Measurements from ENCODE around the gene CDH4. TPM values are rescaled to one million over a fixed set of nuclear protein-coding genes. Genes with fewer than 3 reads are reported as not detected.

CDH4 gene
- total and polyA plus RNA-seq, 10 donors, result 0.30 to 20.1 (median 7.7) TPM

GRCh38 chr20:61812845-61813485 lies 560.9 kb downstream of the CDH4 start:
- WGBS, 5 donors, result 78 to 86% (median 82%) methylated on average over 14 of the region's 14 CpGs
- no peak for TF ChIP-seq POLR2AphosphoS5 (IDR thresholded peaks at IDR 0.05)
- TF ChIP-seq, protein P1, sequence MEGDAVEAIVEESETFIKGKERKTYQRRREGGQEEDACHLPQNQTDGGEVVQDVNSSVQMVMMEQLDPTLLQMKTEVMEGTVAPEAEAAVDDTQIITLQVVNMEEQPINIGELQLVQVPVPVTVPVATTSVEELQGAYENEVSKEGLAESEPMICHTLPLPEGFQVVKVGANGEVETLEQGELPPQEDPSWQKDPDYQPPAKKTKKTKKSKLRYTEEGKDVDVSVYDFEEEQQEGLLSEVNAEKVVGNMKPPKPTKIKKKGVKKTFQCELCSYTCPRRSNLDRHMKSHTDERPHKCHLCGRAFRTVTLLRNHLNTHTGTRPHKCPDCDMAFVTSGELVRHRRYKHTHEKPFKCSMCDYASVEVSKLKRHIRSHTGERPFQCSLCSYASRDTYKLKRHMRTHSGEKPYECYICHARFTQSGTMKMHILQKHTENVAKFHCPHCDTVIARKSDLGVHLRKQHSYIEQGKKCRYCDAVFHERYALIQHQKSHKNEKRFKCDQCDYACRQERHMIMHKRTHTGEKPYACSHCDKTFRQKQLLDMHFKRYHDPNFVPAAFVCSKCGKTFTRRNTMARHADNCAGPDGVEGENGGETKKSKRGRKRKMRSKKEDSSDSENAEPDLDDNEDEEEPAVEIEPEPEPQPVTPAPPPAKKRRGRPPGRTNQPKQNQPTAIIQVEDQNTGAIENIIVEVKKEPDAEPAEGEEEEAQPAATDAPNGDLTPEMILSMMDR (IDR thresholded peaks at IDR 0.05 in 8 of 11, conservative IDR thresholded peaks at IDR 0.05 in 3 of 11), result no peak
- TF ChIP-seq POLR2A (IDR thresholded peaks at IDR 0.05), result no peak
- no peaks in the 10 kb centered on the region for H3K4me1 ChIP-seq
- no peaks in the 10 kb centered on the region for H3K9me3 ChIP-seq
- H3K27ac ChIP-seq, result no peak overlapping the region
- H3K27me3 ChIP-seq (replicated peaks in 1 of 7), result peaks cover 0 to 3% (median 0%) of the 10 kb centered on the region in 7 donors
- H3K36me3 ChIP-seq, result no peaks in the 10 kb centered on the region
- no peak overlapping the region for H3K4me3 ChIP-seq
- DNase-seq, result peak; percentile 20
- intact Hi-C loops (cut with DNase I; ENCODE audit: low total_unique reads), result no loop called here

DNA sequence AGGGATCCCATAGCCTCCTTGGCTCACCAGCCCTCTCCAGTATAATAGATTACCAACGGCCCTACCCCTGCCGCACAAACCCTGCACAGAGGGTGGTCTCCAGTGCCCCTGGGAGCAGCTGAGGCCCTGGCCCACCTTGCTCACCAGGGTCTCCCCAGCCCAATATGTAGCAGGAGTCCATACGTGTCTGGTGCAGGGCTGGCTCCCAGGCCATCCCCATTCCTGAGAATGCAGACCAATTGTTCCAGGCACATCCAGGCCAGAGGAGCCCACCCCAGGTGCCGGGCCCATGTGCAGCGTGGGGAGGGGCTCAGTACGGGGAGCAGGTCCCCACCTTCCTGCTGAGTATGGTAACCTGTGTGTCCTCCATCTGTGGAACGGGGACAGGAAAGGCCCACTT lies 561.7 kb downstream of the CDH4 start:
- TF ChIP-seq, protein P1 (IDR thresholded peaks at IDR 0.05 in 8 of 11, conservative IDR thresholded peaks at IDR 0.05 in 3 of 11), result no peak
- no peak for TF ChIP-seq POLR2AphosphoS5 (IDR thresholded peaks at IDR 0.05)
- TF ChIP-seq POLR2A (IDR thresholded peaks at IDR 0.05), result no peak
- WGBS, 5 donors, result 69 to 85% (median 77%) methylated on average over 4 to 7 of the region's 7 CpGs
- H3K36me3 ChIP-seq, result no peaks in the 10 kb centered on the region
- peak; percentile 67 for DNase-seq
- no peak overlapping the region for H3K27ac ChIP-seq
- H3K4me1 ChIP-seq, result no peaks in the 10 kb centered on the region
- no peak overlapping the region for H3K4me3 ChIP-seq
- no peaks in the 10 kb centered on the region for H3K9me3 ChIP-seq
- intact Hi-C loops (cut with DNase I; ENCODE audit: low total_unique reads), result no loop called here
- H3K27me3 ChIP-seq (replicated peaks in 1 of 7), result peaks cover 0 to 3% (median 0%) of the 10 kb centered on the region in 7 donors

DNA sequence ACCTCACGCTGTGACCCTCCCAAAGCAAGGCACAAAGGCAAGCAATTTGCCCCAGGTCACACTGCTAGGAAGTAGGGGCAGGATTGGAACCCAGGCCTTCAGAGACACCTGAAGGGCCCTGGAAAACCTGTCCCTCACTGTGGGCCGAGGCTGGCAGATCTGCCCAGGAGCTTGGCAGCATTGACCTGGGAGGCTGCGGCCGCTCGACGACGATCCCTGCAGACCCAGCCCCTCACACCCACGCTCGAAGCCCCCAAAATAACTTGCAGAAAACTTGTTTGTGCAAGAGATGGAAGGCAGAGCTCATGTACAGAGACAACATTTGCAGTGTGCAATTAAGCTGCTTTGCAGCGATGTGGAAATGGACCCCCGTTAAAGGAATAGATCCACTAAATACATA lies 562.2 kb downstream of the CDH4 start:
- intact Hi-C loops (cut with DNase I; ENCODE audit: low total_unique reads), result no loop called here
- H3K27ac ChIP-seq, result no peak overlapping the region
- no peak for TF ChIP-seq POLR2A (IDR thresholded peaks at IDR 0.05)
- DNase-seq, result peak; percentile 47
- H3K9me3 ChIP-seq, result no peaks in the 10 kb centered on the region
- 77 to 94% (median 89%) methylated on average over 5 to 11 of the region's 11 CpGs for WGBS, 5 donors
- H3K4me3 ChIP-seq, result no peak overlapping the region
- H3K27me3 ChIP-seq (replicated peaks in 1 of 7), result peaks cover 0 to 3% (median 0%) of the 10 kb centered on the region in 7 donors
- no peaks in the 10 kb centered on the region for H3K4me1 ChIP-seq
- H3K36me3 ChIP-seq, result no peaks in the 10 kb centered on the region

DNA sequence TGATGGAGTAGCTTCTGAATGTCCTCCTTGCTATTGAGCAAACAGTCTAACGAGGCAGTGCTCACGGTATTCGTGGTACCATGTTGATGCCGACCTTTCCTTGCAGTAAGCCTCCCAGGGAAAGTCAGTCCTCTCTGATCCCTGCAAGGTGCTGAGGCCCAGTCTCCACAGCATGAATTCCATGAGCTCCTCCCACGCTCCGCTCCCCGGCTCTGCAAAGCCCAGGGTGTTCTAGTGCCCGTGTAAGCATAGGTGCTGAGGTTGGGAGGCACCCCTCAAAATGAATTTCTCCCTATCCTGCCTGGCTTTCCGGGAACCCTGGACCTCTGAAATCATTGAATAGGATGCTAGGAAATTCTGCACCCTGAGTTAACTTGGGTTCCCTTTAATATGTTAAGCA lies 562.7 kb downstream of the CDH4 start:
- intact Hi-C loops (cut with DNase I; ENCODE audit: low total_unique reads), result no loop called here
- no peaks in the 10 kb centered on the region for H3K36me3 ChIP-seq
- H3K4me3 ChIP-seq, result no peak overlapping the region
- TF ChIP-seq, protein P1 (IDR thresholded peaks at IDR 0.05 in 8 of 11, conservative IDR thresholded peaks at IDR 0.05 in 3 of 11), result no peak
- TF ChIP-seq POLR2AphosphoS5 (IDR thresholded peaks at IDR 0.05) (no peak), POLR2A (IDR thresholded peaks at IDR 0.05) (no peak)
- H3K27me3 ChIP-seq (replicated peaks in 1 of 7), result peaks cover 0 to 3% (median 0%) of the 10 kb centered on the region in 7 donors
- DNase-seq, result peak; percentile 23
- H3K27ac ChIP-seq, result no peak overlapping the region
- H3K4me1 ChIP-seq, result no peaks in the 10 kb centered on the region
- no peaks in the 10 kb centered on the region for H3K9me3 ChIP-seq
- WGBS, 5 donors, result 64 to 86% (median 77%) methylated on average over 9 of the region's 9 CpGs
